Breast epithelium (tissue), 3 donors: ENCODE data around the gene GALNT10.

Source experiments
- CTCF ChIP-seq, 3 donors: fragments of 450-650 bp; IDR thresholded peaks; one replicate each; pipeline ENCODE4 v1.5.1; 2016 to 2017; ENCODE audit warnings: antibody characterized with exemption in 3 of 3, mild to moderate bottlenecking in 3 of 3, moderate library complexity in 3 of 3
- POLR2A ChIP-seq: fragments of 450-650 bp; IDR thresholded peaks from one replicate; pipeline ENCODE4 v1.6.1; 2016; ENCODE audit warnings: antibody characterized with exemption, mild to moderate bottlenecking, moderate library complexity

- TF ChIP-seq CTCF (IDR thresholded peaks at IDR 0.05) (no peak), POLR2A (no peak)
Measured at GRCh38 chr5:154308443-154309370, 118.2 kb downstream of the GALNT10 start.
